Cardiac fibroblast (primary cell): ENCODE measurements around the gene CYTH3.
"Not testable (repeated sequence)": the region's sequence is repeated elsewhere in the genome, so short reads cannot be mapped to it uniquely, and the experiment has no call there.

Source experiments
- DNase-seq, 2 donors: peaks; one replicate each; pipeline versions ENCODE4 v3.0.0 to v3.0.0-alpha.2; 2010; ENCODE audit warnings: low read depth in 2 of 2
- H3K4me3 ChIP-seq, 2 donors: replicated peaks in 1 of 2; 1 replicate in 1 of 2; 2 replicates in 1 of 2; pipeline ENCODE4 v1.5.1; 2011; ENCODE audit warnings: low read depth in 2 of 2, low read length in 2 of 2, mild to moderate bottlenecking in 2 of 2, moderate library complexity in 1 of 2
- TF ChIP-seq, protein P1 (sequence below): IDR thresholded peaks from one replicate; pipeline ENCODE4 v1.5.1; 2011; ENCODE audit warnings: low read depth, mild to moderate bottlenecking, low read length, inconsistent platforms

The CYTH3 gene

DNA sequence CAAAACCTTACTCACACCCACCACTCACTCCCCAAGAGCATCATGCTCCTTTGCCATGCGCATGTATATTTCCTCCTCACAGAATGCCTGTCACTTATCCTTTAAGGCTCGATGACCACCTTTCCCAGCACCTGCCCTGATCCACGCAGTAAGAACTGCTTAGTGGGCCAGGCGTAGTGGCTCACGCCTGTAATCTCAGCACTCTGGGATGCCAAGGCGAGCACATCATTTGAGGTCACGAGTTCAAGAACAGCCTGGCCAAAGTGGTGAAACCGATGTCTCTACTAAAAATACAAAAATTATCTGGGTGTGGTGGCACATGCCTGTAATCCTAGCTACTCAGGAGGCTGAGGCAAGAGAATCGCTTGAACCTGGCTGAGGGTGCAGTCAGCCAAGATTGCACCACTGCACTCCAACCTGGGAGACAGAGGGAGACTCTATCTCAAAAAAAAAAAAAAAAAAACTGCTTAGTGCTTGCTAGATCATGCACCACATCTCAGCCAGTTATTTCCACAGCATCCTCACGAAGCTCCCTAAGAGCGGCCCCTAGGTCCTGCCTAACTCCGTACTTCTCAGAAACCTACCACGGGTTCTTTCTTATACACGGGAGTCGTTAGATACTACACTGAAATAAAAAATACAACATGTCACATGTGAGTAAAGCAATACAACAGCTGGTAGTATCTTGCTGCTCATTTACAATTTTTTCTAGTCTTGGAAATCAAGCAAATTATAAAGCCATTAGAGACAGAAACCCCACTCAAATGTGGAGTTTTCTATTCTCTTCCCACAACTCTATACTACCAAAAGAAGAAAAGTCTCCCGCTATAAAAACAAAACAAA lies 37.2 kb downstream of the CYTH3 start:
- TF ChIP-seq, protein P1, sequence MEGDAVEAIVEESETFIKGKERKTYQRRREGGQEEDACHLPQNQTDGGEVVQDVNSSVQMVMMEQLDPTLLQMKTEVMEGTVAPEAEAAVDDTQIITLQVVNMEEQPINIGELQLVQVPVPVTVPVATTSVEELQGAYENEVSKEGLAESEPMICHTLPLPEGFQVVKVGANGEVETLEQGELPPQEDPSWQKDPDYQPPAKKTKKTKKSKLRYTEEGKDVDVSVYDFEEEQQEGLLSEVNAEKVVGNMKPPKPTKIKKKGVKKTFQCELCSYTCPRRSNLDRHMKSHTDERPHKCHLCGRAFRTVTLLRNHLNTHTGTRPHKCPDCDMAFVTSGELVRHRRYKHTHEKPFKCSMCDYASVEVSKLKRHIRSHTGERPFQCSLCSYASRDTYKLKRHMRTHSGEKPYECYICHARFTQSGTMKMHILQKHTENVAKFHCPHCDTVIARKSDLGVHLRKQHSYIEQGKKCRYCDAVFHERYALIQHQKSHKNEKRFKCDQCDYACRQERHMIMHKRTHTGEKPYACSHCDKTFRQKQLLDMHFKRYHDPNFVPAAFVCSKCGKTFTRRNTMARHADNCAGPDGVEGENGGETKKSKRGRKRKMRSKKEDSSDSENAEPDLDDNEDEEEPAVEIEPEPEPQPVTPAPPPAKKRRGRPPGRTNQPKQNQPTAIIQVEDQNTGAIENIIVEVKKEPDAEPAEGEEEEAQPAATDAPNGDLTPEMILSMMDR, result no peak
- no peak overlapping the region for H3K4me3 ChIP-seq
- no peak for DNase-seq

DNA sequence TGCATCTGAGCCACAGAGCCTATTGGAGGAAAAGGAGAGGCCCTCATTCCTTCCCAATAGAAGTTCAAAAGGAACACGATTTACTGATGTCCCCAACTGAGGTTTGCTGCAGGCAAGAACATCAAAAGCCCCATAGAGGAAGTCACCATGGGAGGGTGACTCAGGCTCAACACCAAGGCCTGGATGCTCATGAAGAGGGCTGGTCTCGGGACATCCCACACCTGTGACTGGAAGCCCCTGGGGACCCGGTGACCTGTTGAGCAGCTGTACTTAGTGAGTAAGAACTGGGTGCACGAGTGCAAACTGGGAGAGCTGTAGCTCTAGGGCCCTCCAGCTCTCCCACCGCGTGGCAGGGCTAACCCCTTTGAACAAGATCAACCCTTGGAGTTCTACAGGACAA lies 38.0 kb downstream of the CYTH3 start:
- TF ChIP-seq, protein P1, result no peak
- H3K4me3 ChIP-seq, result no peak overlapping the region
- DNase-seq, result no peak

DNA sequence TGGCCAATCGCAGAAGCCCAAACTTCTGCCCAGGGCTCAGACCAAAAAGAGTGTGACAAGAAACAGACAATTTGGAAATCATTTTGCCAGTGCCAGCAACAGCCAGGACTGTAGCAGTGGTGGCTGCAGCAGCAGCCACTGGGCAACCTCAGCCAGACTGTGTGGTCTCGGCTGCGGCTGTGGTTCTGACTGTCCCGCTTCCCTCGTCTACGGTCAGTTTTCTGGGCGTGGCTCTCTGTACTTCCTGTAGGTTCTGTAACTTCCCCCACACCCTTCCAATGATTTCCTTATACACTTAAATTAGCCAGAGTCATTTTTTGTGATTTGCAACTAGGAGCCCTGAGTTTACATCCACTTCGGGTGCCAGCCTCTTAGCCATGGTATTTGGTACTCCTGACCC lies 39.9 kb downstream of the CYTH3 start:
- peak in 1 of 2 donors; percentile 48 for DNase-seq
- no peak overlapping the region for H3K4me3 ChIP-seq
- TF ChIP-seq, protein P1, result no peak

DNA sequence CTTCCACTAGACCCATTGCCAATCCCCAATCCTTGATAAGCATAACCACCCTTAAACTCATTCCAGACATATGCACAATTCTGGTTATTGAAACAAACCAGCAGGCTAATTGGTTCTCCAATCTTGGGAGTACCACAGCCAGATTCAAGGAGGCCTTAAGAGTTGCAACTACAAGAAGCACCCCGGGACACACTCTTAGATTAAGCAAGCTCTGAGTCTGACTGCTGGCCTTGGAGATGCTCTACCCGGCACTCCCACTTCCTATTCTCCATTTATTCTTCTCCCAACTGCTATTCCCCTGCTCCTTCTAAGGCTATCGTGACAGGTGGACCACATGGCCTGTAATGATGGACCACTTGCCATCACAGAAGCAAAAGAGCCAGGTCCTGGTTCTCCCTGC lies 40.3 kb downstream of the CYTH3 start:
- no peak for DNase-seq
- no peak overlapping the region for H3K4me3 ChIP-seq
- TF ChIP-seq, protein P1, result no peak

DNA sequence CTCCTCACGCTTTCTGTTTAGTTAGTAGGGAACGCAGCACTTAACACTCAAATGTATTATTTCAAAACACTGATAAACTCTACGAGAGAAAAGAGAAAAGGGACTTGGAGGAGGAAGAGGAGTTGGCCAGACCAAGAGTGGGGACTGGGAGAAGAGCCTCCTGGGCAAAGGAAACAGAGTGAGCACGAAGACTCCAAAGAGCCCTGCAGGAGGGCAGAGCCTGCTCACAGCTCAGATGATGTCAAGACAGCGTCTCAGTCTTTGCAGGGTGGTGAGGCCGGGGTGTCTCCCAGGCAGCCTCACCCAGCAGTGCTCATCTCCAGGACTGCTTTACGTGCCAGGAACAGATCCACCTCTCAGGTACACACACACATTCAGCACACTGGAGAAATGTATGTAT lies 41.2 kb downstream of the CYTH3 start:
- TF ChIP-seq, protein P1, result no peak
- DNase-seq, result no peak
- H3K4me3 ChIP-seq, result no peak overlapping the region

DNA sequence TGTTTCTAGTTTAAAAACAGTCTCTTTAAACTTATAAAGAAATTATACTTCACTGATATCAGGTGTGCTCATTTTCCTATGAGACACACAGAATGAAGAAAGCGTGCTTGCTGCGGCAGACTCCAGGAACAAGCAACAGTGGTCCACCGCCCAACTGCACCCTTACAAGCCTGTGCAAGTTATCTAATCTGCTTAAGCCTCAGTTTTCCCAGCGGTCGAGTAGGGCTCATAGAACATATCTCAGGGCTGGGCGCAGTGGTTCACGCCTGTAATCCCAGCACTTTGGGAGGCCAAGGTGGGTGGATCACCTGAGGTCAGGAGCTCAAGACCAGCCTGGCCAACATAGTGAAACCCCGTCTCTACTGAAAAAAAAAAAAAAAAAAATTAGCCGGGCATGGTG lies 43.1 kb downstream of the CYTH3 start:
- H3K4me3 ChIP-seq, DNase-seq: not testable (repeated sequence)

DNA sequence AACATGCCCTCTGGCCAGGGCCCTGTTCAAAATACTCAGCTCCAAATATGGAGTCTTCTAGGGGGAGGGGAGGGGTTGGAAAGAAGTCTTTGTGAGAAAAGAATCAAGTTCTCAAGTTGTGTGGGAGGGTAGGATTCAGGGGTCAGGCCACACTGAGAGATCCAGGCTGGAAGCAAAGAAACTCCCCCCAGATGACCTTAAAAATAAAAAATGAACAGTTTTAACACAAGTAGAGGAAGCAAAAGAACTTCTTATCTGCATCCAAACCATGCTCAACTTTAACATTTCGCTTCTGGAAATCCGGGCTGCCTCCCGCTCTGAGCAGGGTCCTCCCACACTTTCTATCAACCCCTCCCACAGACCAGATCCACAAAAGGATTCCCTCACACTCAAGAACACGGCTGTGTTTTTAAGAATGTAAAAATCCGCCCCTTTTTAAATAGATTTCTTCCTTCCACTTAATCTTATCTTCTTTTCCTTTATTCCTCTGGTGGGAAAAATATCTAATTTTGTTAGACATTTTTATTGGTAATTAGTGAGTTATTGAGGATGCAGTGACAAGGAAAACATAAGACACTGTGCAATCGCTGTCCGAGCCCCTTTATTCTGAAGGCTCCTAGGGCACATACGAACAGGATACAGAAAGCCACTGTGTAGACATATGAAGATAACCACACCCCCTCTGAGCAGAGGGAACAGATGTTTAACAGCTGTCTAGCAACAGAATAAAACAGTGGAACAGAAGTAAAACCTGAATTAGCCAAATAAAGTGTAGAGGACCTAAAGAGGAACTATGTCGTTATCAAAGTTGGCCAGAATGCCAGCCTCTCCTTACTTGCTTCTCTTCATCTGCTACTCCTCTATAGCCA lies 43.8 kb downstream of the CYTH3 start:
- H3K4me3 ChIP-seq, result no peak overlapping the region
- TF ChIP-seq, protein P1, result no peak
- peak; percentile 76 to 79 for DNase-seq
